ENCODE results near the gene PCGF2. TPM values are rescaled to one million over a fixed set of nuclear protein-coding genes. Genes with fewer than 3 reads are reported as not detected.
"Not testable (repeated sequence)": the region's sequence is repeated elsewhere in the genome, so short reads cannot be mapped to it uniquely, and the experiment has no call there.

PCGF2 gene
- total RNA-seq, 2 donors from 2014 or later = 14.1 to 28.4 TPM

DNA sequence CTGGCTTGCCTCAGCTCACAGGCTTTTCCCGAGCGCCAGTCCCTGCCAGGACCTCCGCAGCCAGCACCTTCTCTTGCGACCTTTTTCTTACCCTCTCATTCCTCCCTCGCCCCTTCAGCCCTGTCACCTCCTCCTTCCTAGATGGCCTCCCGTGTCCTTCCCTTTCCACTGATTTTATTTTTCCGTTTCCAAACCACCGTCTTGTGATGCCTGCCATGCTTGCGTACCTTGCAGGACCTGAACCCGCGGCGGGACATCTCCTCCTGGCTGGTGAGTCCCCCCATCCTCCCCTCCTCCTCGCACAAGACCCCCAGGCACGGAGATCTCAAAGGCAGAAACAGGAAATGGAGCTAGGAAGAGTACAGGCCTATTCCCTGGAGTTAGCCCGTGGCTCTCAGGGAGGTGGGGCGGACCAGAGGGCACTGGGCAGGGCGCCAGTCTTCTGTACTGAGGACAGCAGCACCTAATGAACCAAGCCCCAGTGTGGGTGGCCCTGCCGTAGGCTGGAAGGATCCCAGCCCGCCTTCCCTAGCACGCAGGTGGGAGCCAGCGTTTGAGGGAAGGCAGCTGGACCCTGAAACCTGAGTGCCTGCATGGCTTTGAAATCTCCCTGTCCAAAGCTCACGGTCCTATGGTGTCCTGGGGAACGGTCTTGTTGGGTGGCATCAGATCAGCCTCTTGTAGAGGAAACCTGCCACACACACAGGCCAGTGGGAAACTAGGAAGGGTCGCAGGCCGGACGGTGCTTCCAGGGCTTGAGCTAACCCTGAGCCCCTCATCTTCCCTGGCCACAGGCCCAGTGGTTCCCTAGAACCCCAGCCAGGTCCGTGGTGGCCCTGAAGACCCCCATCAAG is 17.4 kb downstream of the PCGF2 start:
- H3K36me3 ChIP-seq = peaks cover 2% of the 10 kb centered on the region
- ATAC-seq (ENCODE audit: insufficient number of reproducible peaks, low FRiP score, low read depth) = peak; percentile 8
- TF ChIP-seq, protein P1, sequence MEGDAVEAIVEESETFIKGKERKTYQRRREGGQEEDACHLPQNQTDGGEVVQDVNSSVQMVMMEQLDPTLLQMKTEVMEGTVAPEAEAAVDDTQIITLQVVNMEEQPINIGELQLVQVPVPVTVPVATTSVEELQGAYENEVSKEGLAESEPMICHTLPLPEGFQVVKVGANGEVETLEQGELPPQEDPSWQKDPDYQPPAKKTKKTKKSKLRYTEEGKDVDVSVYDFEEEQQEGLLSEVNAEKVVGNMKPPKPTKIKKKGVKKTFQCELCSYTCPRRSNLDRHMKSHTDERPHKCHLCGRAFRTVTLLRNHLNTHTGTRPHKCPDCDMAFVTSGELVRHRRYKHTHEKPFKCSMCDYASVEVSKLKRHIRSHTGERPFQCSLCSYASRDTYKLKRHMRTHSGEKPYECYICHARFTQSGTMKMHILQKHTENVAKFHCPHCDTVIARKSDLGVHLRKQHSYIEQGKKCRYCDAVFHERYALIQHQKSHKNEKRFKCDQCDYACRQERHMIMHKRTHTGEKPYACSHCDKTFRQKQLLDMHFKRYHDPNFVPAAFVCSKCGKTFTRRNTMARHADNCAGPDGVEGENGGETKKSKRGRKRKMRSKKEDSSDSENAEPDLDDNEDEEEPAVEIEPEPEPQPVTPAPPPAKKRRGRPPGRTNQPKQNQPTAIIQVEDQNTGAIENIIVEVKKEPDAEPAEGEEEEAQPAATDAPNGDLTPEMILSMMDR (IDR thresholded peaks at IDR 0.05) = no peak
- peaks cover 15 to 42% of the 10 kb centered on the region in 2 donors for H3K4me1 ChIP-seq (ENCODE audit: control insufficient read depth in 1 of 2, low read depth in 2 of 2)
- H3K27me3 ChIP-seq (replicated peaks; ENCODE audit: insufficient read depth) = no peaks in the 10 kb centered on the region
- peak overlapping the region; percentile 89 for H3K4me3 ChIP-seq
- DNase-seq (ENCODE audit: low spot score) = peak; percentile 47
- peak overlapping the region; percentile 87 to 89 for H3K27ac ChIP-seq
- H3K9me3 ChIP-seq = no peaks in the 10 kb centered on the region

DNA sequence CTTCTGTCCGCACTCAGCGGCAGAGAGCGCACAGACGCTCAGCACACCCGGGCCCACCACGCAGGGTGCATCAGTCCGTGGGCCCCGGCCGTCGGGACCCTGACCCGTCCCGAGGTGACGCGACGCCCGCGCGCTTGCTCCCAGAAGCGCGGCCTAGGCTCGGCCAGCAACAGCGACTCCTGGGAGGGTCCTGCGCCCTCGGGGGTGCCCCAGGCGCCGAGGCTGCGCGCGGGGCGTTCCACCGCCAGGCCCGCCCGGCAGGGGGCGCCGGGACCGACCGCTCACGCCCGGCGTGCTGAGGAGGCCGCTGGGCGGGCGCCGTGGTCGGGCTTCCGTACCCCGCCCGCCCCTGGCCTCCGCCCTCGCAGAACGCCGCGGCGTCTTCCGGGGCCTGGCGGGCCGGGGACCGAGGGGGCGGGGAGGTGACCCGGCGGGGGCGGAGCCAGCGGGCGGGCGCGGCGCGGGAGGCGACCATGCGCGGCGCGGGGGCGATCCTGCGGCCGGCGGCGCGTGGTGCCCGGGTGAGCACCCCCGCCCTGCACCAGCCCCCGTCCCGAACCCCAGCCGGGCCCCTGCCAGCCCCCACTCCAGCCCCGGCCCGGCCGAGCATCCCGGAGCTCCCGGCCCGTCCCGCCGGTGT is 18.1 kb downstream of the PCGF2 start, which contains the start of gene CISD3:
CISD3 (plus strand) TSS at position 456 of the 640 bp plus-strand sequence; CDS start at position 474, 18 bp downstream.
- Histone ChIP-seq H3K27me3 (replicated peaks; ENCODE audit: insufficient read depth) (no peaks in the 10 kb centered on the region), H3K36me3 (peaks cover 7% of the 10 kb centered on the region), H3K9me3 (no peaks in the 10 kb centered on the region), H3K27ac (peak within 1 kb of the TSS; percentile 87 to 89), H3K4me1 (ENCODE audit: control insufficient read depth in 1 of 2, low read depth in 2 of 2) (peaks cover 11 to 35% of the 10 kb centered on the region in 2 donors), H3K4me3 (peak within 1 kb of the TSS; percentile 89)
- TF ChIP-seq, protein P1 (IDR thresholded peaks at IDR 0.05) = peak; percentile 66
- ATAC-seq (ENCODE audit: insufficient number of reproducible peaks, low FRiP score, low read depth) (peak; percentile 79), DNase-seq (ENCODE audit: low spot score) (no peak)

DNA sequence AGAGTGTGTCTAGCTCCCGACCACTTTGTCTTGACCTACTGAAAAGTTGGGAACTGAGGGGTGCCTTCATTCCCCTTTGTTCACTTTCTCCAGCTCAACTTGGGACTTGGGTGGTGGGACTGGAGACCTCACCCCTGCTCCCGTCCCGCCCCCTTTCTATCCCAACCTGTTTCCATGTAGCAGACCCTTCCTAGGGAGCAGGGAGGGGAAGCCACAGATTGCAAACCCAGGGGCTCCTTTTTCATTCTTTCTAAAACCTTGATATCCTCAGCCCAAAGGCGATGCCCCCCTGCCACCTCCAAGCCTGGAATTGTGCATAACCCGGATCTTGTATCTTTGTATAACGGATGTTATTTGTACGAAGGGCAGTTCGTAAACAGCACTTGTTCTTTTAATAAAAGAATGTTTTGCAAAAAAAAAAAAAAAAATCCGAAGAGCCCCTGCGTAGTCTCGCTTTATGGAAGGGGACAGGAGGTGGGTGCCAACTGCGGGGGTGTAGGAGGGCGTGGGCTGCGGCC is 18.7 kb downstream of the PCGF2 start:
- TF ChIP-seq, protein P1 (IDR thresholded peaks at IDR 0.05) = no peak
- no peak for ATAC-seq (ENCODE audit: insufficient number of reproducible peaks, low FRiP score, low read depth)
- Histone ChIP-seq H3K27ac (peak overlapping the region; percentile 82), H3K9me3 (no peaks in the 10 kb centered on the region), H3K36me3 (peaks cover 11% of the 10 kb centered on the region), H3K4me1 (ENCODE audit: control insufficient read depth in 1 of 2, low read depth in 2 of 2) (peaks cover 12 to 38% of the 10 kb centered on the region in 2 donors), H3K27me3 (replicated peaks; ENCODE audit: insufficient read depth) (no peaks in the 10 kb centered on the region), H3K4me3 (peak overlapping the region; percentile 89)
- no peak for DNase-seq (ENCODE audit: low spot score)

DNA sequence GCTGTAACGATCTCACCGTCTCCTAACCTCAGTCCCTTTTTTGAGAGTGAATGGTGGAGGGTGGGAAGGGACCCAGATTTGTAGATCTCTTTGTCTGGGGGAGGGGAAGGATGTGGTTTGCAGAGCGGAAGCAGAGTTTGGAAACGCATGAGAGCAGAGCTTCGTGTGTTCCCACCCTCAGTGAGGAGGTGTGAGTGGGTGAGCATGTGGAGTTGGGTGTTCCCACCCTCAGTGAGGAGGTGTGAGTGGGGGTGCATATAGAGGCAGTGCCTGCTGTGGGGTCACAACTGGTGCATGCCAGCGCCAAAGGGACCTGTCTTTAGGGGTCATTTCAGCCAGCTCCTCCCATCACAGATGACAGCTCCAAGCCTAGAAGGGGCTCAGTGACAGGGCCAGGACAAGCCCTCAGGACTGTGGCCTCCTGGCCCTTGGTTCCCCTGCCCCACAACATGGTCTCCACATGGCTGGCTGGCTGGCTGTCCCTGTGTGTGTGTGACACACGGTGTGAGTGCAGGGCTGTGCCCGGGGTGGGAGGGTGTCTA is 19.8 kb downstream of the PCGF2 start:
- TF ChIP-seq, protein P1 (IDR thresholded peaks at IDR 0.05) = no peak
- Histone ChIP-seq H3K4me1 (ENCODE audit: control insufficient read depth in 1 of 2, low read depth in 2 of 2) (peaks cover 14 to 39% of the 10 kb centered on the region in 2 donors), H3K27ac (peak overlapping the region in 1 of 2 donors; percentile 82), H3K27me3 (replicated peaks; ENCODE audit: insufficient read depth) (no peaks in the 10 kb centered on the region), H3K4me3 (no peak overlapping the region), H3K9me3 (no peaks in the 10 kb centered on the region), H3K36me3 (peaks cover 15% of the 10 kb centered on the region)
- DNase-seq (ENCODE audit: low spot score) (no peak), ATAC-seq (ENCODE audit: insufficient number of reproducible peaks, low FRiP score, low read depth) (no peak)

DNA sequence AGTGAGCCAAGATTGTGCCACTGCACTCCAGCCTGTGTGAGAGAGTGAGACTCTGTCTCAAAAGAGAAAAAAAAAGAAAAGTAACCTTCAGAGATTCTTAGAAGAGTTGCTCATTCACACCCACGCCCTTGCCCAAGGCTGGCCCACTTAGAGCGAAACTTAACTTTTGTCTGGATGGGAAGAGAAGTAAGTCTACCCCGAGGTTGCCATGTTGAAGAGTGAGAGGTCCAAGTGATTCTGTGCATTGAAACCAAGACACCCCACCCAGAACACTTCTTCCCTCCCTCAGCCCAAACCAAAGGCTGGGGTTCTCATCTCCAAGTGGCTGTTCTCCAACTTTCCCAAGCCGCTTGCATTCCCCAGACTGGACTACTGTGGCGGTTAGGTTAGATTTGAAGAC is 20.4 kb downstream of the PCGF2 start:
- H3K9me3 ChIP-seq = no peaks in the 10 kb centered on the region
- H3K27me3 ChIP-seq (replicated peaks; ENCODE audit: insufficient read depth) = no peaks in the 10 kb centered on the region
- no peak for DNase-seq (ENCODE audit: low spot score)
- H3K36me3 ChIP-seq = peaks cover 18% of the 10 kb centered on the region
- H3K4me3 ChIP-seq = no peak overlapping the region
- TF ChIP-seq, protein P1 (IDR thresholded peaks at IDR 0.05) = no peak
- no peak overlapping the region for H3K27ac ChIP-seq
- H3K4me1 ChIP-seq (ENCODE audit: control insufficient read depth in 1 of 2, low read depth in 2 of 2) = peaks cover 14 to 33% of the 10 kb centered on the region in 2 donors
- no peak for ATAC-seq (ENCODE audit: insufficient number of reproducible peaks, low FRiP score, low read depth)

DNA sequence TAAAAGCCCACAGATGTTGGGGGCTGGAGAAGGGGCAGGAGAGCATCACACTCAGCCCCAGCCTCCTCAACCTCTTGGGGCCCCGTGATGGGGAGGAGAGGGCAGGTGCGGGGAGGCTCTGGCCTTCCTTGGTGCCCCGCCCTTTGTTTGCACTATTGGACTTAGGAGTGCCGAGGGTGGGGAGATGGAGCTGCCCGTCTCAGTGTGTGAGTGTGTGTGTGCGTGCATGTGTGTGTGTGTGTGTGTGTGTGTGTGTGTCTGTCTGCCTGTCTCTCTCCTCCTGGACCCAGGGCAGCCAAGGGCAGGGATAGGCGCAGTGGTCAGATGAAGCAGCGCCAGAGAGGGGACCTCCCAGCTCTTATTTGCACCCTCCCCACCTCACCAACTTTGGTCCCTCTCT is 22.0 kb downstream of the PCGF2 start:
- not testable (repeated sequence) for H3K9me3 ChIP-seq; H3K4me3 ChIP-seq; H3K27me3 ChIP-seq (replicated peaks; ENCODE audit: insufficient read depth); DNase-seq (ENCODE audit: low spot score); ATAC-seq (ENCODE audit: insufficient number of reproducible peaks, low FRiP score, low read depth); H3K27ac ChIP-seq
- Histone ChIP-seq H3K36me3 (peaks cover 31% of the 10 kb centered on the region), H3K4me1 (ENCODE audit: control insufficient read depth in 1 of 2, low read depth in 2 of 2) (peaks cover 10 to 17% of the 10 kb centered on the region in 2 donors)

Measured in thoracic aorta (tissue), 2 donors.